DMS 273 (cell line): ENCODE data around the gene CGAS.
A peak's percentile ranks its signal among the peaks of the same experiment; 100 is the strongest.
"Not testable (repeated sequence)": the region's sequence is repeated elsewhere in the genome, so short reads cannot be mapped to it uniquely, and the experiment has no call there.

Experiments
- DNase-seq: peaks from one replicate; lab custom pipeline; 2025; ENCODE audit not compliant: unreplicated experiment; lab: John Stamatoyannopoulos, UW

Gene CGAS

GRCh38 chr6:73400656-73401055, 51.4 kb downstream of the CGAS start:
- no peak for DNase-seq

GRCh38 chr6:73395875-73396274, 56.2 kb downstream of the CGAS start:
- no peak for DNase-seq

DNA sequence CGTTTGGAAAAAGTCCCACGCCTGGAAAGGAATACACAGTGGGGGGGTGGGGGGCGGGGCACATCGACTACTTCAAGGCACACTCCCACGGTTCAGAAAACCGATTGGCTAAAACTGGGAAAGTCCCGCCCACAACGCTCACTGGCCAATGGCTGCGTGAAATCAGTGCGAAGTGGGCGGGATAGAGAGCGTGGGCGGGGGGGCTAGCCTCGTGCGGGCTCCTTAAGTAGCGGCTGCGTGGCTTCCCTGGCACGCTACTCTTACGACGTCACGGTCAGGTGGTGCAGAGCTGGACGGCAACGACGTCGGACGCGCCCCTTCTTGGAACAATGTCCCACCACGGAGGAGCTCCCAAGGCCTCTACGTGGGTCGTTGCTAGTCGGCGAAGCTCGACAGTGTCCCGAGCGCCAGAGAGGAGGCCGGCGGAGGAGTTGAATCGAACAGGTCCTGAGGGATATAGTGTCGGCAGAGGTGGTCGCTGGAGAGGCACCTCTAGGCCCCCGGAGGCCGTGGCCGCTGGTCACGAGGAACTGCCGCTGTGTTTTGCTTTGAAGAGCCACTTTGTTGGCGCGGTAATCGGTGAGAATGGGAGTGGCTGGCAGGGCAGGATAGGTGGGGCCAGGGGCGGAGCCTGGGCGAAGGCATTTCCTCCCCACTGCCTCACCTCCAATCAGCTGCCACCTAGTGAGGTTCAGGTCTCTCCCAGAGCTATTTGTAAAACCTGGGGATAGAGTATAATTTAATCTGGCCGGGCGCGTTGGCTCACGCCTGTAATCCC, 57.3 kb downstream of the CGAS start, which contains the start of gene DDX43:
TSS of gene DDX43 (plus strand) at position 252 of the 778 bp plus-strand sequence. CDS start at position 330, 78 bp downstream.
- DNase-seq, result no peak

DNA sequence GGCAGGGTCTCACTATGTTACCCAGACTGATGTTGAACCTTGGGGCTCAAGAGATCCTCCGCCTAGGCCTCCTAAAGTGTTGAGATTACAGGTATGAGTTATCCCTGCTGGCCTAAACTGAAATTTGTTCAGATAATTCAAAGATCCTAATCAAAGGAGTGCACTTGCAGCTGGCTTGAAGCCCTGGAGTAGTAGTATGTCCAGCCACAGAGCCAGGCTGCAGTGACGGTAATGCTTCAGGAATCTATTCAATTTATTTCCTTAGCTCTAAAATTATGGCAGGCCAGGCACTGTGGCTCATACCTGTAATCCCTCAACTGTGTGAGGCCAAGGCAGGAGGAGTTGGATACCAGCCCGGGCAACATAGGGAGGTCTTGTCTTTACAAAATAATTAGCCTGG, 58.8 kb downstream of the CGAS start:
- DNase-seq, result no peak

DNA sequence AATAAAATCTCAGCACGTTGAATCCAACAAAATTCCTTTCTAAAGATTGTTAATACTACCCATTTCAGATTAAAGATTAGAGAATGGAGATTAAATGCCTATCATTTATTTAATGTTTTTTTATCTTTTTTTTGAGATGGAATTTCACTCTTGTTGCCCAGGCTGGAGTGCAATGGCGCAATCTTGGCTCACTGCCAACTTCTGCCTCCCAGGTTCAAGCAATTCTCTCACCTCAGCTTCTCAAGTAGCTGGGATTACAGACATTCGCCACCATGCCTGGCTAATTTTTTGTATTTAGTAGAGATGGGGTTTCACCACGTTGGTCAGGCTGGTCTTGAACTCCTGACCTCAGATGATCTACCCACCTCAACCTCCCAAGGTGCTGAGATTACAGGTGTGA, 59.9 kb downstream of the CGAS start:
- not testable (repeated sequence) for DNase-seq

GRCh38 chr6:73391675-73392074, 60.4 kb downstream of the CGAS start:
- DNase-seq, result no peak

DNA sequence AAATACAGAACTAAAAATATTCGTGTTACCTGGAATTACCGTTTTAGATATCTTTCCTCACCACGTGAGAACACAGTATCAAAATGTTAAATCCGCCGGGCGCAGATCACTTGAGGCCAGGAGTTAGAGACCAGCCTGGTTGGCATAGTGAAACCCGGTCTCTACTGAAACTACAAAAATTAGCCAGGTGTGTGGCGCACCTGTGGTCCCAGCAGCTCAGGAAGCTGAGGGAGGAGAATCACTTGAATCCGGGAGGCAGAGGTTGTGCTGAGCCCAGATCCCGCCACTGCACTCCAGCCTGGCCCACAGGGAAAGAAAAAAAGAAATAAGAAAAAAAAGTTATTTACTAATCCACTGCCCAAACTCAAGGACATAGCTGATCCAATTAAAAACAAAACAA, 62.2 kb downstream of the CGAS start:
- no peak for DNase-seq

DNA sequence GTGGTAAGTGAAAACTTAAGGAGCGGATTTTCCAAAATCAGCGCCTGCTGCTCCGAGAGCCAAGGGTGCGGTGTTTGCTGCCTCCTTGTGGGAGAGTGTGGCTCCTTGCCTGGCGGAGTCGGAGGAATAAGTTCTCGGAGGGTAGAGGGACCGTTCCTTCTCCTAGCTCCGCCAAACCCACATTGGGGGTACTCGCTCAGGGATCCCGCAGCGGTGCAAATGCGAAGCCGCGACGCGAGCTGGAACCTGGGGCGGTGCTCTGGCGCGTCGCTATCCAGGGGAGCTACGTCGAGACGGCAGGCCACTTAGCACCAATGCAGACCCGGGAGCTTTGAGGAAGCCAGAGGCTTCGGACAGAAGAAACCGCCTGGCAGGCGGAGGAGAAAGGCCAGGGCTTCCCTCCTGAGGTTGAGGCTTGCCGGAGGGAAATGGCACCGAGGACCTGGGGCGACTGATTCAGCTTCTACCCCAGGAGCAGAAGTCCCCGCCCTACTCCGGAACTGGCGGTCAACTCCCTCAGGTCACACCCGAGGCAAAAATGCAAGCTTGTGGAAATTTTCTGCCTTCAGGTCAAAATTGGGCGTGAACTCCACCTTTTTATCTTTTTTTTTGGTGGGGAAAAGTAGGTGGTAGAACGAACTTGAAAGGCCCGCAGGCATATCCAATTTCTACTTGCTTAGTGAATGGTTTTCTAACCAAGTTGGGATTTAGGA, 63.1 kb downstream of the CGAS start:
- peak; percentile 87 for DNase-seq

GRCh38 chr6:73388433-73388799, 63.7 kb downstream of the CGAS start:
- DNase-seq, result no peak

- DNase-seq, result no peak
These were observed 69.5 kb downstream of the CGAS start for GRCh38 chr6:73382462-73383113.

- not testable (repeated sequence) for DNase-seq
These were observed 70.6 kb downstream of the CGAS start for GRCh38 chr6:73381531-73381930.

- DNase-seq, result no peak
These were observed 74.9 kb downstream of the CGAS start for GRCh38 chr6:73377225-73377624.

DNA sequence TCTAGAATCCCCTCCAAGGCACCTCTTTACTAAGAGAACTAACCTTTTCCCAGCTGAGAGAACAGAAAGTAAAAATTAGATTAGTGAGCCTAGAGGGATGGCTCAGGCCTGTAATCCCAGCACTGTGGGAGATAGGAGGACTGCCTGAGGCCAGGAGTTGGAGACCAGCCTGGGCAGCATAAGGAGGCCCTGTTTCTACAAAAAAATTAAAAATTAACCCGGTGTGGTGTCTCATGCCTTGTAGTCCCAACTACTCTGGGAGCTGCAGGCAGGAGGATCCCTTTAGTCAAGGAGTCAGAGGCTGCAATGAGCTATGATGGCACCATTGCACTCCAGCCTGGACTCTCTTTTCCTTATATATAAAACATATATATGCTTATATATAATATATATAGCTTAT, 76.9 kb downstream of the CGAS start:
- DNase-seq, result no peak
